Measurements from ENCODE around the gene PPP1R17.

PPP1R17 gene

DNA sequence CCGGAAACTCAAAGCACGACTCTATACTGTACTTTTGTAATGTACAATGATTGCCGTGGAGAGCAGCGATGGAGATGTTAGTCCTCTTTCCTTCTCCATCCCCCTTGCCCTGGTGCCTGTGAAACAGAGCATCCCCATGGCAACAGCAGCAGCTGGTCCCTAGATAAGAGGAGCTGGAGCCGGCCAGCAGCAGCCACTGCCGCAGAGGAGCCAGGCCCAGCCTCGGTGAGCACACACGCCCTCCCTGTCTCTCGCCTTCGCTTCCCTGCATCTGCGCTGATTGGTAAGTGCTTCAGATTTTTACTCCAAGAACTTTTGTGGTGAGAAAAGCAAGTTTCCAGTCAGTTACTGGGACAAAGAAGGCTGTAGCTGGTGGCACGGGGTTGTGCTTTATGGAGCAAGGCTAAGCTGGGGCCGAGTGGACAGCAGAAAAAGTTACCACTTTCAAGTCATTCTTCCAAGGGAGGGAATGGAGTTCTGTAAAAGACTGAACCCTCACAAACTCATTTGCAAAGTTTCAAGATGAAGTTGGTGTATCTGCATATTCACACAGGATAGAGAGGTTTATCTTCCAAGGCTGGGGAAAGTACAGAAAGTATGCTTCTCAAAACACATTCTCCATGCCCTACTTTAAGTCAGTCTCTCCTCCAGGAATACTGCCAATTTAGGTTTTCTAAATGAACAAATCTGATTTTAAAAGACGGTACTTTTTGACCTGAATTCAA lies at the start of gene PPP1R17:
PPP1R17 (plus strand) TSS at position 192 of the 725 bp plus-strand sequence. CDS start 5,227 bp downstream, outside the sequence.
- DNase-seq: no peak

DNA sequence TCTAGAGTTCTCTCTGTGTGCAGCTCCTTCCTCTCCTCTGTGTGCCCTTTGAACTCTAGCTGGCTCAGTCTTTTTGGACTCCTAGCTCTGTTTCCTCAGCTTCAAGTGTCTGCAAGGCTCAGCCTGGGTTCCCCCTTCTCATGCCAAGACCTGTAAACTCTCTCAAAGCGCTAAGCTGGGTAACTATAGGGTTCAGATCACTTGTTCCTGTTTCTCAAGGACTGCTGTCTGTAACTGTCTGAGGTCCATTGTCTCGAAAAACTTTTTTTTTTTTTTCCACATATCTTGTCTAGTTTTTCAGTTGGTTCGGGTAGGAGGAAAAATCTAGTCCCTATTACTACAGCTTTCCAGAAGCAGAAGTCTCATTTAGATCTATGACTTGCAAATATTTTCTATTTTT lies 46.6 kb upstream of the PPP1R17 start:
- DNase-seq: no peak

DNA sequence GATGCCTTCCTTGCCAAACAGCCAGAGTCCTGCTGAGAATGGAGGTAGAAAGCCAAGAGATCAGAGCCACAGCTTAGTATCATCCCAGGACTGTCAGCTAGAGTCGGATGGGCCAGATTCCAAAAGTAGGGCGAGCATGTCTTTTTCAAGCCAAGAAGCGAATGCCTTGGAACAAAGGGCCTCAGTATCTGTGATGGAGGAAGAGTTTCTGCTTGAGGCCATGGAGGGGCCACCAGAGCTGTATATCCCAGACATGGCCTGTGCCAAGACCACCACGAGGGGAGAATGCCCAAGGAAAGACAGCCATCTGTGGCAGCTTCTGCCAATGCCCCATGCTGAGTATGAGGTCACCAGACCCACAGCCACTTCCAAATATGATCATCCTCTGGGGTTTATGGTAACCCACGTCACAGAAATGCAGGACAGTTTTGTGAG lies 44.3 kb upstream of the PPP1R17 start:
- DNase-seq: no peak

DNA sequence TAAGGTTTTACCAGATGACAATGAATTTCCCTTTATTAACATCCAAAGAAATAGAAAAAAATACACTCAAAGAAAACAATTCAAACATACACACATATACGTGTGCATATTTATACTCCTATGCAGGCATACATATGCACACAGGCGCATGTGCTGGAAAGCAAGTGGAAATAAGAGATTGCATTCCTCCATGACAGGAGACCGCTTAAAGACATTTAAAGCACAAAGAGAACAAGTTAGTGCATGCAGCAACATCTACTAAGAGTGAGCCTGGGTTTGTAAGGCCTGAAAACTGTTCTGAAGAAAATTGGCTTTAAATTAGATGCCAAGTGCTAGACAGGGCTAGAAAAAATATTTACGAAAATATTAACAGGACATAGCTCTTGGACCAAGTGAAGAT lies 40.1 kb upstream of the PPP1R17 start:
- no peak for DNase-seq

DNA sequence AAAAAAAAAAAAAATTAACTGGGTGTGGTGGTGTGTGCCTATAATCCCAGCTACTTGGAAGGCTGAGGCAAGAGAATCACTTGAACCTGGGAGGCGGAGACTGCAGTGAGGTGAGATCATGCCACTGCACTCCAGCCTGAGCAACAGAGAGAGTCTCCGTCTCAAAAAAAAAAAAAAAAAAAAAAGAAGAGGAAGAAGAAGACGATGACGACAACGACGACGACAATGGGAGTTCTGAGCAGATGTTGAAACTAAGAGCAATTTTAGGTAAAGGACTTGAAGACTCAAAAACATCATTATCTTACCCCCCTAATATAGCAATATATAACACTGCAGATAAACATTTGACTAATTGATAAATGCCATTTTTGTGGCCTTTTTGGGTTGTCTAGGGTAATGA lies 39.5 kb upstream of the PPP1R17 start:
- DNase-seq: no peak

DNA sequence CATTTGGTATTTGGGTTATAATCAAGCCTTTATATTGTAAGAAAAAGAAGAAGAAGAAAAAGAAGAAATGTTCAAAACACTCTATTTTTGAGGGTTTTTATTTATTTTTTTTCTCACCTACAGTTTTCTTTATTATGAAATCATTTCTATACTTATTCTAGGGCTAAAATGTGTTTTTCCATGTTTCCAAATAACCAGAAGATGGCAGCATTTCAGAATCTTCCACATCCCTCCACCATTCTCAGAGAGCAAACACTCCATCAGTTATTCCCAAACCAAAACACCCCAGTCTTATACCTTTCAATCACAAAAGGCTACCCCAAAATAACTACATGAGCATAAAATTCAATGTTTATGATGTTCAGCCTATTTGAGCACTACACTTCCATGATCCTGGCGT lies 38.7 kb upstream of the PPP1R17 start:
- DNase-seq: no peak

DNA sequence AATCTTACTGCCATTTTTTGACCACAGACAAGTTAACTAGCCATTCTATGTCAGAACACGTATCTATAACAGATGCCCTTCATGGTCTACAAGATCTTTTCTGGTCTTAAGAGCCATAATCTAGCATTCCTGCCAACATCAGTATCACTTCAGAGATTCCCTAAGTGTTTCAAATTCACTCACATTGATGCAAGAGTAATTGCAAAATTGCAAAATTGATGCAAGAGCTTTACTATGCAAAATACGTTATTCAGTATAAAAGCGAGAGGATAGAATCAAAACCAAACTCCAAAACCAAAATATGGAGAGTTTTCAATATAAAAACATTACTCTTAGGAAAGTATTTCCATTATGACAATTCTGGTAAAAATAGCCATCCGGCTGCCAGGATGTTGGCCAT lies 38.1 kb upstream of the PPP1R17 start:
- no peak for DNase-seq

DNA sequence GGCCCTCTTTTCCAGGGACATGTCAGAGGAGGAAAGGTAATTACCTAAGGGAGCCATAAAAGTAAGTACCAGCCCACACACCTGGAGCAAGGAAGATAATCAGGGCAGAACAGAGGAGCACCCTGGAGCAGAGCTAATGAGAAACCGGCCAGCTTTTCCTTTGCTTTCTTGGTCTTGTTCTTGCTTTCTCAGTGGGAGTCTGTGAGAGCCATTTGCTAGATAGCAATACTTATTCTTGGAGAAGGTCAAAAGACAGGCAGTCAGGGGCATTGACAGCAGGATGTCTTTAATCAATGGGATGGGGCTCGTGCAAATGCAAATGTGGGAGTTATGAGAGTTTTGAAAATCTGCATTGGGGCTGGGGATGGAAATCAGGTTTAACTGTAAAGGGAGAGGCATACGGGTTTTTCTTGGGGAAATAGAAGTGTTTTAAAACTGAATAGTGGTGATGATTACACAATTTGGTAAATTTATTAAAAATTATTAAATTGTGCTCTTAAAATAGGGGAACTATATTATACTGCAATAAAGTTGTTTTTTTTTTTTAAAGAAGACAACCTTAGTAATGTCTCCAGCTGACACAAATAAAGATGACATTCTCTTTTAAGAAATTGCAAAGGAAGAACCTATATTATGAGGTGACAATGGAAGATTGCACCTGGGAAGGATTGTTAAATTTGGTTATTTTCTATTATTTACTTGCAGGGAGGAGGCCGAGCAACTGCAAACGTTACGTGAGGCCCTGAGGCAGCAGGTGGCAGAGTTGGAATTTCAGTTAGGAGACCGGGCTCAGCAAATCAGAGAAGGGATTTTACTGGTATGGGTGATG lies 35.6 kb upstream of the PPP1R17 start:
- DNase-seq: no peak

DNA sequence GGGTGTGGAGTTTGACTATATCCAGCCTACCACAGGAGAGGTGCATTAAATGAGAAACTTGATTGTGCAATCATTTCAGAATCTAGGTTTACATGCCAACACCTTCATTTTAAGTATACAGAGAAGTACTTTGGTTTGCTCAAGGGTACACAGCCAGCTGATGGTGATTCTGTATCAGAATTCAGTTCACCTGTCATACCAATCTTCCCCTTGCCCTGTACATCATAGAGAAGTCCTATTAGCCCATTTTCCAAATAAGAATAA lies 35.0 kb upstream of the PPP1R17 start:
- no peak for DNase-seq

DNA sequence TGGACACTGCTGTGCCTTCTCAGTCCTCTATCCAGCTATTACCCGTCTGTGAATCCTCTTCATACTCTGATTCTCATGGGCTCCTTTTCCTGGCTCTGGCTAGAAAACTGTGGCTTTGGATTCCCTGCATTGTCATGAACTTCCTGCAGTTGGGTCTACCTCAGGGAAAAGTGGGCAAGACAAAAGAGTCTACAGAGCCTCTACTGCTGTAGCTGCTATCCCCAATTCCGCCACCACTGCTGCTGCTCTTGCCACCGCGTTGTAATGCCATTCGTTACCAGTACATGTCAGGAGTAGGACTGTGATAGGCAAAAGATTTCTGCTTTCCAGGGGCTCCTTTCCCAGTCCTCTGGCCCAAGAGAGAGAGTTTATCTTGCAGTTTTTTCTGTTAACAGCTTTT lies 23.9 kb upstream of the PPP1R17 start:
- DNase-seq: peak; percentile 63

DNA sequence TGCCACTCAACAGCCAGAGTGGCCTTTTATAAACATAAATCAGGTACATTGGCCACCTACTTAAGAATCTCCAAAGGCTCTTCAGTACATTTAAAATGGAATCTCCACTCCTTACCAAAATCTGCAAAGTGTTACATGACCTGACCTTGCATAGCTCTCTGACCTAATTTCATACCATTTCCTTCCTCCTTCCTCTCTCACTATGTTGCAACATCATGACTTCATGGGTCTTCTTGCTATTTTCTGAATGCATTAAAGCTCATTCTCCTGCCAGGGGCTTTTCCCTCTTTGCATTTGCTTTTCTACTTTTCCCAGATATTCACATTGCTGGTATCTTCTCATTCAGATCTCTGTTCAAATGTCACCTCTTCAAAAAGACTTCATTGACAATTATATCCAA lies 22.1 kb upstream of the PPP1R17 start:
- DNase-seq: no peak

DNA sequence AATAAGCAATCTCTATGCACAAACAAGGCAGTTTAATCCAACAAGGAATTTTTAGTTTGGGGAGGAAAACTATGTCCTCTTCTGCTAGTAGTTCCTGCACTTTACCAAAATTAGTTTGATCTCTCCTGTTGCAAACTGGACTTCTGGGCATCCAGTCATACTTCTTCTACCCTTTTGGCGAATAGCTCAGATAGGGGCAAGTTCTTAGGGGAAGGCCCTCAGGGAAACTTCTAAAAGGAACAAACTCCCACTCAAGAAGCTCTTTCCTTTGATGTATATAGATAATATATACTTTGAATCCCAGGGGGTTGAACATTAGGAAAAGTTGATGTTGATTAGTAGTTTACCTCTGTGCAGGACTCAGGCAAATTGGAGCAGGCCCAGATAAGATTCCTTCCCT lies 21.5 kb upstream of the PPP1R17 start:
- no peak for DNase-seq

DNA sequence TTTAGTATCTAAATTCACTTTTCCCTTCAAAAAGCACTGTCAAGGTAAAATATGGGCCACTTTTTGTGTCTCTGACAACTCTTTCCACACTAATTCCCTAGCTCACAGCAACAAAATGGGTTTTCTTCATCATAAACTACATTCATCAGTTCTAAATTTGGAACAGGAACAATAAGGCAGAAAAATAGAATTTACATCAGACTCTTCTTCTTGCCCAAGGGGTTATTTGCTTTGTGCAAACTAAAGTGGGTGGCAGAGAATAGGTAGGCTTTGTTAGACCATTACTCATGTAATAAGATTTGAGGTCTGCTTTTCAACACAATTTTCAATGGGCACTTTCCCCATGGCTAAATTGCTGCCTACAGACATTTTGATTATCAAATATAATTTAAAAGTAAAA lies 17.6 kb upstream of the PPP1R17 start:
- DNase-seq: no peak

DNA sequence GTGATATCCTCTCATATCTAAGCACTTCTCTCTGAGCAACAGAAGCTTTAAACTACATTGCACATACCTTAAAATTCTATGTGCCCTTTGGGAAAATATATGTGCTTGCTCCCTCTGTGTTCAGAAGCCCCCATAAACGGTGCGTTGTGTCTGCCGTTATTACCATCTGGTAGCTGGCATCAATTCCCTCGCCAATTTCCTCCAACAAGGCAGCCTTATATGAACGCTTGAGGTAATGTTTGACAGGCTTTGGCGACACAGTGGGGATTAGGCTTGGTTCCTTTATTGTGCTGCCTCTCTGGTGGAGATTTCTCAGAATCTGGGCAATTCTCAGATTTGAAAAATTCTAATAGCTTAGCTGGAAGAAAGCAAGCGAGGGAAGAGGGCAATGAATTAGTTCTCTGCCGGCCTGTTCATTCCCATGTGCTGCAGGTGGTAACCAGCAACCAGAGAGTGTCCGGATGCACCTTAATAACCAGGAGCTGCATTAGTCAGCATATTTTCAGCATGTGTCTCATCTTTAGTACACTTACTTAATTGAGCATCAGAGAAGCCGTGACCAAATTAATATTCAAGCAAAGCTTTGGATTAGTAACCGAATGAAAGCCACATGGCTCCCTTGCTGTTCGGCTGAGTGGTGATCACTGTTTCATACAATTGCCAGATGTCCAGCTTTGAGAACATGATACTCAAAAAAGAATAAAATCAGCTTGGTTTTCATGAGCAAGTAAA lies 7.3 kb upstream of the PPP1R17 start:
- DNase-seq: no peak

DNA sequence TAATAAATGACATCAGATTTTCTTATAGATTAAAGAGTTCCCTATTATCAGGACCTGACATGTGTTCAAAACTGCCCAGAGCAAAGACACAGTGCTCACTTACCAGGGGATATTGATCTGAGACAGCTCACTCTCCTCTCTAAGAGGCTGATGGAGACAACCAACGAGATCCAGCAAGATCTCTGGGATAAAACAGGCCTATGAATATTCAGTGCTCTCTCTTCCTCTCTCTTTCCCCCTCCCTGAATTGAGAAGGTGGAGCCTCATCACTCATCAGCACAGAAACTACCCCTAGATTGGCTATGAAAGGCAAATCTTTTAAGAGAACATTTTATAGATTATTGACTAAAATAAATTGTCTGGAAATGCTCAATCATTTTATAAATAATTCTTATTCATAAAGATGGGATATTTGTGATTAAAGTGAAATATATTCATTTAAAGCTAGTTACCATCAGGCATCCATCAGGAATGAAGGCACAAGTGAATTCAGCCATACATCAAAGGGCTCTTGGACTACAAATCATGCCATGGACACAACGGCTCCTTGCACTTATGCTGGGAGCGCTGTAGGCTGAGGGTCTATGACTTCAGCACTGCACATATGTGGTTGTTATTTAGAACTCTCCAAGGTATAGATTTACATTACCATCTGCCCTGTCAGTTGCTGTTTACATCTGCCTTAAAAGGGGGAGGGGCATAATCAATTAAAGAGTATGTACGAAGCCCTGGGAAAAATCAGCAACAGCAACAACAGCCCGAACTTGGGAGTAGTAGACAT lies 3.4 kb upstream of the PPP1R17 start:
- DNase-seq: no peak

DNA sequence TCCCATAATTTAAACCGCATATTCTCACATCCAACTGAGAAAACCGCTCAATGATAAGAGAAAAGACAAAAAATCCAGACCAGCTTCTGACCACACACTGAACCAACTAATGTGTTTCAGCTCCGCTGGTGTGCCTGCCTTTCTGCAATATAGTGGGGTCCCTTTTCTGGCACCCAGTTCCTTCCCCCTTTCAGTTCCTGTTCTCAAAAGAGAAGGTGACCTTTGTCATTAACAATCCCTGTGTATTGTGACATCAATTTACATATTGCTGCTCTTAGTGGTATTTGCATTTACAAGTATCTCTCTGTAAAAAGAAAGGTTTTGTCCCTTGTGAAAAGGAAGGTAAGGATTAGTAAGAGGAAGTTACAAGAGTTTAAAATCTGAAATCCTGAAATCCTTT lies 1.4 kb downstream of the PPP1R17 start:
- DNase-seq: no peak

DNA sequence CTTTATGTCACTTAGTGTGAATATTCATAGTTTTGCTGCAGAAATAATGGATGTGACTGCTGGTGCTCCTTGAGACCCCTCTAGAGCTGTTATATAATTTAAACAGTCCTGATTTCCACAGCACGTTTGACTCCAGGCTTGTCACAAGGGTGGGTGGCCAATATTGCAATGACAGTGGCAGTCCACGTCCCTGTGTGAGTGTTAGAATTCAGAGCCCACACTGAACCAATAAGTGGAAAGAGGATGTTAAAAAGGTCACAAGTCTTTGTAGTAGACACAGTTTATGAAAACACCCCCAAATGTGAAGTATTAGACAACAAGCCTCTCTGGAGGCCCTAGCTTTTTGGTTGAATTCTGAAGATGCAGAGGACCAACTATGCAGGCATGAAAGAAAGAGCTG lies 2.0 kb downstream of the PPP1R17 start:
- DNase-seq: no peak

DNA sequence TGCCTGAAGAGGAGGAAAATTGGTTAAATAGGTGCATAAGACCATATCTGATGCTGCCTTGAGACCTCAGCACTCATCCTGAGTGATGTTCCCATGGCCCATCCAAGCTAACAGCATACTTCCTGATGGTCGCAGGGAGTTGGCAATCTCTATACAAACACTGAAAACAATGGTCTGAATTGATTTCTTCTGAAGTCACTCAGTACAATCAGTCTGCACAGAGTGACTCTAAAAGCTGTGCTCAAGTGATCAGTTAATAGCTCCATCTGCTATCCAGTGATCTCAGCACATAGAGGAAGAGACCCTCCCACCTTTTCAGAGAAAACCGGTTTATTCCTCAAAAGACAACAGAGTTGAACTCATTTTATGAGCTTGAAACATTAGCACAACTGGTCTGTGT lies 3.9 kb downstream of the PPP1R17 start:
- DNase-seq: no peak

DNA sequence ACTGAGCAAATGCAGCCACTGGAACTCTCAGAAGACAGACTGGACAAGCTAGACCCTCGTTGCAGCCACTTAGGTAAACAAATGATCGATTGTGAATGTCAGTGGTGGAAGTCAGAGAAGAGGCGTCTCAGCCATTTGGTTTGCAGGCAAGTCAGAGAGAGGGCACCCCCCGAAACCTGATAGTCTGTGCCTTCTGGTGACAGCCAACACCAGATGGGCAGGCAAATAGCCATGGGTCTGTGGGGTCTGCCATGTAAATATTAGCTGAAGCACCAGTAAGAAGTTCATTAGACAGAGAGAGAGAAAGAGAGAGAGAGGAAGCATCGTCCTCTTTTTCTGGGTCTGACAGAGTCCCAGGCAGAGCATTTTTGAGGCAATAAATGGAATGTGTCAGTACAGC lies 5.4 kb downstream of the PPP1R17 start:
- DNase-seq: no peak

DNA sequence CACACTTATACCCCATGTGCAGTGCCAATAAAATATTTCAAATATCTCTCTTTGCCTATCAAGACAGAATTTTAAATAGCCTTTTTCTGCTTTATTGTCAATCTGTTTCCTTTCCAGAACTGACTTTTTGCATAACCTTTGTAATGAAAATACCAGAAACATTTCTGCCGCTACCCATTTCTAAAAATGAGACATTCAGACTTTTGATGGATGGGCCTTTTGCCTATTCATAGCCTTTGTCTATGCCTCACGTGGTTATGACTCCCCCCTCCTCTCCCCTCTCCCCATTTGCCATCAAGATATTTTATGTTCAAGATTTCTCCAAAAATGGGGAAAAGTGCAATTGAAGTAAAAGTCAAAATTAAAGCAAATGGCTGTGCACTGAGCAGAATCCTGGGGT lies 5.9 kb downstream of the PPP1R17 start:
- DNase-seq: no peak

DNA sequence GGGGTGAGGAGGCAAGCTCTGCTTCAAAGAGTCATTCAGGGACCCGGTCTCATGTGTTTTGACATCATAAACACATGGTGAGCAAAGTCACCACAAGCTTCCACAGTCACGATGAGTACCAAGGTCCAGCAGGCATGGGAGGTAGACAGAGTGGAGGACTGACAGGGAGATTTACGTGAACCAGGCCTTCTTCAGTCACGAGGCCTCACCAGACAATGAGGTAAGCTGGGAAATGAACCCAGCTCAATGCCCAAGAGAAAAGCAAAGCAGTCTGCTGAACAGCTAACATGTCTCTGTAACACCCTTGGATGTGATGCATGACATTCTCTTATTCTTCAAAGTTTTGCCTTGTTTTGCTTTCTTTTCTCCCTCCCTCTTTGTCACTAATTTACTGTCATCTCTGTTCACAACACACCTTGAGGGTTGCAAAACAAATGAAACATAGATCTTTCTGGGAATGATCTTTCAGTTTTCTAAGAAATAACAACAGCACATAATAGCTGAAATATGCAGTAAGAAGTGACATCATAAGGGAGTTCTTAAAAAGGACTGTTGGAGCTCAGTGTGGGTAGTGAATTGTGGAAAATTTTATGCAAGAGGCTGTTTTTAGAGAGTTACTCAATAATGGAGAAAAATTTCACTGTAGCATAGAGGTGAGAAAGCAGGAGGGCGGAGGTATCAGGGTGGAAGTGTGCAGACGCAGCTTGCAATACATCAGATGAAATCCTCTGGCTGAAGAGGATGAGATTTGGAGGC lies 9.0 kb downstream of the PPP1R17 start:
- no peak for DNase-seq

DNA sequence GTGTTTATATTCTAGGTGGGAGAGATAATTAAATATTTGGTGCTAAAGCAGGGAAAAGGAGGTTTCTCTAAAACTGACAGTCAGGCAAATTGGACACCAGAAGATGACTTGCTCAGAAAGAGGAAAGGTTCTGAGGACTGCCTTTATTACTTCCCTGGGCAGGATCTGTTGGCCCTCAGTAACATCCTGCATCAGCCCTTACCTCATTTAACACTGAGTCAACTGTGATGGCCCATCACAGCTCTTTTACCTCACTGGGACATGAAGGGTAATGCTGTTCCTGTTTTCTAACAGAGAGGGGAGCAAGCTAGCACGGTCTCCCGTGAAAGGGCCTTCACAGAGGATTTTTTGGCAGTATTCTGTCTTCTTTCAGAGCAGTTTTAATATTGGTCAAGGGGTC lies 12.0 kb downstream of the PPP1R17 start:
- DNase-seq: no peak

DNA sequence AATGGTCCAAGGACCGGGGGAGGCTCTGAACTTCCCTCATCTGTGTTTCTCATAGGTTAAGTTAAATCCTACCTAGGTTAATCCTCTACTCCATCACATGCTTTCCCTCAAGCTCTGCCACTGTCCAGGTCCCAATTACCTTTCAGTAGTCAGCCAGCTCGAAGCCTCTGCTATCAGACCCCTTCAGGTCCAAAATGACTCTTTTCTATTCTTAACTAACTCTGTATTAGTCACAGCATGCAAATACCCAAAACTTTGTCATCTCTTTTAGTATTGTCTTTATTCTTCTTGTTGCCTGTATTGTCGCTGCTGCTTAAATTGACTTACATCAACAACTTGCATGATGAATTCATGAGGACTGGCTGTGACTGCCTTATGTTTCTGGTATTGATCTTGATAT lies 15.3 kb downstream of the PPP1R17 start:
- DNase-seq: no peak

All from islet precursor cell (in vitro differentiated cells).